Right lobe of liver (tissue), 6 donors: ENCODE data around the gene ARCN1. TPM values are rescaled to one million over a fixed set of nuclear protein-coding genes. Genes with fewer than 3 reads are reported as not detected.

Experiments used
- ATAC-seq, 4 donors: fragments of 200-7000 bp; cut with Tn5 transposase; one replicate each; pipeline ENCODE4 v1.9.1; 2020; ENCODE audit warnings: mild to moderate bottlenecking in 4 of 4, moderate library complexity in 4 of 4
- DNase-seq, 3 donors: peaks; one replicate each; pipeline ENCODE4 v3.0.0-alpha.2; 2020
- H3K27ac ChIP-seq, 3 donors: fragments of 200-600 bp; one replicate each; pipeline ENCODE4 v1.8.0; 2022
- H3K27me3 ChIP-seq, 2 donors: fragments of 200-600 bp; one replicate each; pipeline ENCODE4 v1.8.0; 2022
- H3K36me3 ChIP-seq, 4 donors: fragments of 200-600 bp; sonication (generic) in 1 of 4; one replicate each; pipeline versions ENCODE4 v1.5.1 to v1.8.0; 2017 to 2022; ENCODE audit warnings: control low read depth in 1 of 4
- H3K4me1 ChIP-seq, 4 donors: fragments of 200-600 bp; sonication (generic) in 1 of 4; one replicate each; pipeline versions ENCODE4 v1.5.1 to v1.8.0; 2017 to 2022; ENCODE audit warnings: control low read depth in 1 of 4
- H3K4me3 ChIP-seq, 3 donors: fragments of 200-600 bp; one replicate each; pipeline ENCODE4 v1.8.0; 2022
- H3K9me3 ChIP-seq, 4 donors: fragments of 200-600 bp; sonication (generic) in 1 of 4; one replicate each; pipeline versions ENCODE4 v1.5.1 to v1.8.0; 2017 to 2022; ENCODE audit warnings: control low read depth in 1 of 4
- CTCF ChIP-seq, 4 donors: fragments of 200-600 bp in 3 of 4; fragments of 450-650 bp in 1 of 4; IDR thresholded peaks; one replicate each; pipeline versions ENCODE4 v1.5.1 to v1.8.0; 2016 to 2022; ENCODE audit warnings: antibody characterized with exemption in 4 of 4, mild to moderate bottlenecking in 2 of 4
- POLR2A ChIP-seq: fragments of 450-650 bp; IDR thresholded peaks from one replicate; pipeline ENCODE4 v1.6.1; 2017; ENCODE audit warnings: antibody characterized with exemption, mild to moderate bottlenecking
- WGBS: methylation state at CpG from one replicate; pipeline ENCODE4 v1.1.6; 2018; ENCODE audit warnings: low coverage, low lambda C conversion rate; ENCODE audit not compliant: insufficient coverage; ENCODE audit errors: missing lambda C conversion rate; 5-methylcytosine and 5-hydroxymethylcytosine counted together
- intact Hi-C, 2 donors: fragments of 100-400 bp; cut with DNase I; formaldehyde crosslinking; loops; one replicate each; pipeline versions ENCODE4 v1.11.2 to v1.14.1; 2022
- total RNA-seq, 6 experiments: library from RNA; depleted of rRNA in 2 of 6; stranded (reverse); fragments of >200 nt in 2 of 6; fragmentation: NEBNext Ultra II Directional in 3 of 6; extraction: Animal tissue kit (Norgen Biotek cat#: 25700) in 3 of 6; gene quantifications; one replicate each; pipeline versions ENCODE4 v1.1.0 to v1.2.4, GENCODE V29; 2016 to 2023
- donor health status: DM: no; HTN: yes; CAD: no.
- donor health status: DM: no; HTN: no; CAD: no.
- donor health status: DM: no; HTN: no; CAD: no.
- donor health status: DM: no; HTN: yes; CAD: no.
- donor health status: DM: no; HTN: yes; CAD: no.

Gene ARCN1
- total RNA-seq, 6 experiments from 2014 or later = 58.3 to 91.7 (median 75.8) TPM

GRCh38 chr11:118641397-118642019 lies 69.3 kb downstream of the ARCN1 start:
- Histone ChIP-seq H3K4me1 (no peaks in the 10 kb centered on the region), H3K27me3 (no peaks in the 10 kb centered on the region), H3K9me3 (no peaks in the 10 kb centered on the region), H3K27ac (no peak overlapping the region), H3K4me3 (no peak overlapping the region), H3K36me3 (no peaks in the 10 kb centered on the region)
- DNase-seq = no peak
- ATAC-seq = no peak
- 84% methylated on average over 6 of the region's 11 CpGs for WGBS
- intact Hi-C loops = no loop called here
- TF ChIP-seq POLR2A (no peak), CTCF (IDR thresholded peaks at IDR 0.05) (no peak)

GRCh38 chr11:118643142-118643994 lies 71.2 kb downstream of the ARCN1 start:
- H3K4me3 ChIP-seq = no peak overlapping the region
- no peak for DNase-seq
- H3K9me3 ChIP-seq = no peaks in the 10 kb centered on the region
- no peak for ATAC-seq
- WGBS = 48% methylated on average over 5 of the region's 11 CpGs
- no peak for TF ChIP-seq POLR2A
- TF ChIP-seq CTCF (IDR thresholded peaks at IDR 0.05) = no peak
- no peaks in the 10 kb centered on the region for H3K4me1 ChIP-seq
- no peaks in the 10 kb centered on the region for H3K36me3 ChIP-seq
- H3K27ac ChIP-seq = no peak overlapping the region
- intact Hi-C loops = no loop called here
- H3K27me3 ChIP-seq = no peaks in the 10 kb centered on the region

- H3K36me3 ChIP-seq = no peaks in the 10 kb centered on the region
- WGBS = 73% methylated on average over 3 of the region's 7 CpGs
- TF ChIP-seq CTCF (IDR thresholded peaks at IDR 0.05) (no peak), POLR2A (no peak)
These were observed 71.8 kb downstream of the ARCN1 start for GRCh38 chr11:118643995-118644345.

GRCh38 chr11:118644496-118644895 lies 72.3 kb downstream of the ARCN1 start:
- Histone ChIP-seq H3K4me1 (no peaks in the 10 kb centered on the region), H3K4me3 (no peak overlapping the region), H3K36me3 (no peaks in the 10 kb centered on the region), H3K9me3 (no peaks in the 10 kb centered on the region), H3K27ac (no peak overlapping the region), H3K27me3 (no peaks in the 10 kb centered on the region)
- DNase-seq = no peak
- 67% methylated on average over 4 of the region's 10 CpGs for WGBS
- no peak for ATAC-seq
- intact Hi-C loops = no loop called here
- TF ChIP-seq CTCF (IDR thresholded peaks at IDR 0.05) (no peak), POLR2A (no peak)

More at GRCh38 chr11:118643995-118644345, 71.8 kb downstream of the ARCN1 start:
- intact Hi-C loops = no loop called here
- DNase-seq = no peak
- H3K27ac ChIP-seq = no peak overlapping the region
- H3K4me3 ChIP-seq = no peak overlapping the region
- H3K9me3 ChIP-seq = no peaks in the 10 kb centered on the region
- no peaks in the 10 kb centered on the region for H3K27me3 ChIP-seq
- H3K4me1 ChIP-seq = no peaks in the 10 kb centered on the region
- ATAC-seq = no peak
